UCSD-AML1 (cell line): ENCODE measurements around the gene NCLN.
"Not testable (repeated sequence)": the region's sequence is repeated elsewhere in the genome, so short reads cannot be mapped to it uniquely, and the experiment has no call there.

Experiments used
- DNase-seq: peaks from one replicate; lab custom pipeline; 2025; ENCODE audit not compliant: unreplicated experiment; lab: John Stamatoyannopoulos, UW

The NCLN gene

DNA sequence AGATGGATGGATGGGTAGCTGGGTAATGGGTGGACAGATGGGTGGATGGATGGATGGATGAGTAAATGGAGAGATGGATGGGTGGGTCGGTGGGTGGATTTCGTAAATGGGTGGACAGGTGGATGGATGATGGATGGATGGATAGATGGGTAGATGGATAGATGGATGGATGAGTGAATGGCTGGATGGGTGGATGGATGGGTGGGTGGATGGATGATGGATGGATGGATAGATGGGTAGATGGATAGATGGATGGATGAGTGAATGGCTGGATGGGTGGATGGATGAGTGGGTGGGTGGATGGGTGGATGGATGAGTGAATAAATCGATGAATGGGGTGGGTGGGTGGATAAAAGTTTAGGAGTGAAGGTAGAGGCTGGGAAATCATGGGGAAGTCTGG is 31.3 kb upstream of the NCLN start:
- not testable (repeated sequence) for DNase-seq

DNA sequence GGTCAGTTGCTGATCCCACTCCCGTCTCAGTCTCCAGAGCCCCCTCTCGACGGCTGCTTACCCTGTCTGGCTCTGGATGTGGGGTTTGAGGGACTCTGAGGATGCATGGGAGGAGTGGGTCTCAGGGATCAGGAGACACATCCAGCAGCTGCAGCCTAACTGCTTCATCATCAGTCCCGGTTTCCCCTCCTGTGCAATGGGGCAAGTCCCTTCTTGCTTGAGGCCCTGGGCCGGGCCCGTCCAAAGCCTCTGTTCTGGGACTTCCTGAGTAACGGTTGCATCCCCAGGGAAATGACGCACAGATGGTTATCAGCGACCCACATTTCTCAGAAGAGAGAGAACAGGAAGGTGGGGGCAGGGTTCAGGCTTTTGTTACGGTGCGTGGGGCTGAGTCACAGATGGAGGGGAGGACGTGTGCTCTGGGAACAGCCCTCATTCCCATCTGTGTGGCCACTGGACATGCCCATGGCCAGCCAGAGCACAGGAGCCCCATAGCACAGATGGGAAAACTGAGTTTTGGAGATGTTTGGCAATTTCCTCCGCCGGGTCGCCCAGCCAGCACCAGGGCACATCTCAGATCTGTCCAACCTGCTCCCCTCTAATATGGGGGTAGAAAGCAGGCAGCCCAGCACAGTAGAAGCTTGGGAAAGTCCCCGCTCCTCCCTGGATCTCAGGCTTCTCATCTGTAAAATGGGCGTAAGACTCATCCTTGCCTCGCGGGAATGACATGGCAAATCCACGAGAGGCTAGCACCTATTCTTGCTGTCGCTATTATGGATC is 30.6 kb upstream of the NCLN start:
- peak; percentile 96 for DNase-seq

DNA sequence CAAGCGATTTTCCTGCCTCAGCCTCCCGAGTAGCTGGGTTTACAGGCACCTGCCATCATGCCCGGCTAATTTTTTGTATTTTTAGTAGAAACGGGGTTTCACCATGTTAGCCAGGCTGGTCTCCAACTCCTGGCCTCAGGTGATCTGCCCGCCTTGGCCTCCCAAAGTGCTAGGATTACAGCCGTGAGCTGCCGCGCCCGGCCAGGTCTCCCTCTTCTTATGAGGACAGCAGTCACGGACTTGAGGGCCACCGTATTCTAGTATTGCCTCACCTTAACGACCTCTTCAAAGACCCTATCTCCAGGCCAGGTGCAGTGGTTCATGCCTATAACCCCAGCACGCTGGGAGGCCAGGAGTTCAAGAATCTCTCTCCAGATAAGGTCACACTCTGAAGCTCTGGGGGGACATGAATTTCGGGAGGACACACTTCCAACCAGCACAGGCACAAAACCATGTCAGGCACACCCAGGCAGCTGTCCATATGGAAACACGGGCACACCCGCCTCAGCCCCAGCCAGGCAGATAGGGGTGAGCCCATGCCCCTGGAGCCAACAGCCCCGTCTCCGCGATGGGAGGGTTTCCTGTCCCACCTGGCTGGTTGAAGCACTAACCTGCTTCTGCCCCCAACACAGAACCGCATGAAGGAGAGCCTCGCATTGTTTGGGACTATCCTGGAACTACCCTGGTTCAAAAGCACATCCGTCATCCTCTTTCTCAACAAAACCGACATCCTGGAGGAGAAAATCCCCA is 28.5 kb upstream of the NCLN start:
- DNase-seq = no peak

DNA sequence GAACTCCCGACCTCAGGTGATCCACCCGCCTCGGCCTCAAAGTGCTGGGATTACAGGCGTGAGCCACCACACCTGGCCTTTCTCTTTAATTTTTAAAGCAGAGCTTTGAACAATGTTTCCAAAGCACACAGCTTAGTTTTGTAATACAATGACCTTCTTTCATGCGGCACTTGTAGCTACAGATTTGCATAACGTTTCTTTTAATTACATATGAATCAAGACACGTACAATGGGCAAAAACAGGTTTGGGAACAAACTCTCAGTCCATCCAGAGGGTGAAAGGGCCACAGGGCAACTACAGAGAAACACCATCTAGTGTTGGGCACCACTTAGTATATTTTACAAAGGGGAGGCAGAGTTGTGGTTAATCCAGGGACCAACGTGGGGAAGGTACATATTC is 26.2 kb upstream of the NCLN start:
- DNase-seq = no peak

DNA sequence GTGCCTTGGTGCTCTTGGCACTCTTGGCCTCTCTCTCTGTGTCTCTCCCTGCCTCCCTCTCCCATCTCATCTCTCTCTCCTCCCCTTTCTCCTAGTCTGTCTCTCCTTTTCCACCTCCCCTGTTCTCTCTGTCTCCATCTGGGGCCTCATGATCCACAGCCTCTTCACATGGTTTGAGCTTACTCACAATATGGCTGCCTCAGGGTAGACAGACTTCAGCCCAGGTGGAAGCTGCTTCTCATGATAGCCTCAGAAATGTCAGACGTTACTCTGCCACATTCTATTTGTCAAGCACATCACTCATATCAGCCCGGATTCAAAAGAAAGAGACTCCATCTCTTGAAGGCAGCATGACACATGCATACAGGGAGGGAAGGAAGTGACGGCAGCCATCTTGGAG is 25.5 kb upstream of the NCLN start:
- DNase-seq = no peak

DNA sequence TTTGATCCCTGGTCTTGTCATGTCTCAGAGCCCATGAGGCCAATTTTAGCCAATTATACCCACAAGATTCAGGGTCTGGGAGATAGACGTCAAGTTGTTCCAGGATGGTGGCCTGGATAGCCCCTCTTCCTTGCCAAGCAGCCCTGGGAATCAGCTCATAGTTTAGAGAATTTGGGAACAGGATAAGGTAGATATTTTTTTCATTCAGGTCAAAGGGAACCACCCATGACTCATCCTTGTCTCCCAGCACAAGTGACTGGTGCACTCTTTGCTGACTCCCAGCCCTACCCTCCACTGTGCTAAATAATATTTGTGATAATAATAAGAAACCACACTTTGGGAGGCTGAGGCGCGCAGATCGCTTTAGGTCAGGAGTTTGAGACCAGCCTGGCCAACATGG is 24.3 kb upstream of the NCLN start:
- no peak for DNase-seq

DNA sequence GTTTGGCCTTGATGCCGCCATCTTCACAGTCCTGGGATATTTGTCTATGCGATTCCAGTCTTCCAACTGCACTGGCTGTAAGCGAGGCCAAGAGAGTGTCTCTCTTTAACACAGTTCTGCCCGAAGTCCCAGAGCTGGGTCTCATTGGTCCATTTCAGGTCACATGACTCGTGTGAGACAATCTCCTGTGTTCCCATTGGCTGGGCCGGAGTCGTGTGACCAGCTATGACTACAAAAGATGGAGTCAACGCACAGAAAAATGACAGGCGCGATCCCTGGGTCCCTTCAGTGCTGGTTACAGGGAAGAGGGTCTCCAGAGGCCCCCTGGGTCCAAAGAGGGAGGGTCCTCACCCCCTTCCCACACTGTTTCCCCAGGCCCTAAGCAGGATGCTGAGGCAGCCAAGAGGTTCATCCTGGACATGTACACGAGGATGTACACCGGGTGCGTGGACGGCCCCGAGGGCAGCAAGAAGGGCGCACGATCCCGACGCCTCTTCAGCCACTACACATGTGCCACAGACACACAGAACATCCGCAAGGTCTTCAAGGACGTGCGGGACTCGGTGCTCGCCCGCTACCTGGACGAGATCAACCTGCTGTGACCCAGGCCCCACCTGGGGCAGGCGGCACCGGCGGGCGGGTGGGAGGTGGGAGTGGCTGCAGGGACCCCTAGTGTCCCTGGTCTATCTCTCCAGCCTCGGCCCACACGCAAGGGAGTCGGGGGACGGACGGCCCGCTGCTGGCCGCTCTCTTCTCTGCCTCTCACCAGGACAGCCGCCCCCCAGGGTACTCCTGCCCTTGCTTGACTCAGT is 23.1 kb upstream of the NCLN start:
- DNase-seq = no peak

DNA sequence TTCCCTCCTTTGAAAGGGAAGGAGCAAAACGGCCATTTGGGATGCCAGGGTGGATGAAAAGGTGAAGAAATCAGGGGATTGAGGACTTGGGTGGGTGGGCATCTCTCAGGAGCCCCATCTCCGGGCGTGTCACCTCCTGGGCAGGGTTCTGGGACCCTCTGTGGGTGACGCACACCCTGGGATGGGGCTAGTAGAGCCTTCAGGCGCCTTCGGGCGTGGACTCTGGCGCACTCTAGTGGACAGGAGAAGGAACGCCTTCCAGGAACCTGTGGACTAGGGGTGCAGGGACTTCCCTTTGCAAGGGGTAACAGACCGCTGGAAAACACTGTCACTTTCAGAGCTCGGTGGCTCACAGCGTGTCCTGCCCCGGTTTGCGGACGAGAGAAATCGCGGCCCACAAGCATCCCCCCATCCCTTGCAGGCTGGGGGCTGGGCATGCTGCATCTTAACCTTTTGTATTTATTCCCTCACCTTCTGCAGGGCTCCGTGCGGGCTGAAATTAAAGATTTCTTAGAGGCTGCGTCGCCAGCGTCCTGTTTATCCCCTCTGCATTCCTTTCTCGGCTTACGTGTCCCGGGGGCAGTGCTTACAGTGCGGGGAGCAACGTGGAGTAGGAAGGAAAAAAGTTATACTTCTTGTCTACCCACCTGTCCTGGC is 22.4 kb upstream of the NCLN start:
- peak; percentile 51 for DNase-seq

DNA sequence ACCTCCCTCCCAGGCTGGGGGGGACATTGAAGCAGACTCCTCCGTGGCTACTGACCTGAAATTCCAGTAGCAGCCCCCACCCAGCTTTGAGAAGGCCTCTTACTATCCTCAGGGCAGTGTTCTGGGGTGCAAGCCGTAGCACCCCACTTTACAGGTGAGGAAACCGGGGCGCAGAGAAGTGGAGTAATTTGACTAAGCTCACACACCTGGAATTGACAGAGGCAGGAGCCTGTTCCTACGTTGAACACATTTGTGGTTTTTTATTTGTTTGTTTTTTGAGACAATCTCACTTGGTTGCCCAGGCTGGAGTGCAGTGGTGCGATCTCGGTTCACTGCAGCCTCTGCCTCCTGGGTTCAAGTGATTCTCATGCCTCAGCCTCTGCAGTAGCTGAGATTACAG is 21.8 kb upstream of the NCLN start:
- no peak for DNase-seq

DNA sequence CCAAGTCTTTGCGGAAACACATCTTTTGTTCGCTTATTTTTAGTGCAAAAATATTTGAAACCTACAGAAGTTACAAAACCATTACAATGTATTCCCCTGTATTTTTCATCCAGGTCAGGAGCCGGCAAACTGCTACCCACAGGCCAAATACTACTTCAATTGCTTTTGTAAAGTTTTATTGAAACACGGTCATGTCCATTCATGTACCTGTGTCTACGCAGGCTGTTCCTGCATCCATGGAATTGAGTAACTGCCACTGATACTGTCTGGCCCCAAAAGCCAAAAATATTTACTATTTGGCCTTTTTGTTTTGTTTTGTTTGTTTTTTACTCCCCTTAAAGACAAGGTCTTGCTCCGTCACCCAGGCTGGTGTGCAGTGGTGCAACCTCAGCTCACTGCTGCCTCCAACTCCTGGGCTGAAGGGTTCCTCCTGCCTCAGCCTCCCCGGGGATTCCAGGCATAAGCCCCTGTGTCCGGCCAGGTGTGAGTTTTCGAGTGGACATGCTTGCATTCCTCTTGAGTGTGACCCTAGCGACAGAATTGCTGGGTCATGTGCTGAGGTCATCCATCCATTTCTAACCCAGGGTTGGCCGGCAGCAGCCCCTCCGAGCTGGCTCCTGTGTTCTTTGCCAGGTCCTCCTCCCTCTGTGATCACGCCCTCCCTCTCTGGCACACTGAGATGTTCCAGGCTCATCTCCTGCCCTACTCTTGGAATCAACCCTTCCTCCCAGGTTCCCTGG is 18.0 kb upstream of the NCLN start:
- no peak for DNase-seq

DNA sequence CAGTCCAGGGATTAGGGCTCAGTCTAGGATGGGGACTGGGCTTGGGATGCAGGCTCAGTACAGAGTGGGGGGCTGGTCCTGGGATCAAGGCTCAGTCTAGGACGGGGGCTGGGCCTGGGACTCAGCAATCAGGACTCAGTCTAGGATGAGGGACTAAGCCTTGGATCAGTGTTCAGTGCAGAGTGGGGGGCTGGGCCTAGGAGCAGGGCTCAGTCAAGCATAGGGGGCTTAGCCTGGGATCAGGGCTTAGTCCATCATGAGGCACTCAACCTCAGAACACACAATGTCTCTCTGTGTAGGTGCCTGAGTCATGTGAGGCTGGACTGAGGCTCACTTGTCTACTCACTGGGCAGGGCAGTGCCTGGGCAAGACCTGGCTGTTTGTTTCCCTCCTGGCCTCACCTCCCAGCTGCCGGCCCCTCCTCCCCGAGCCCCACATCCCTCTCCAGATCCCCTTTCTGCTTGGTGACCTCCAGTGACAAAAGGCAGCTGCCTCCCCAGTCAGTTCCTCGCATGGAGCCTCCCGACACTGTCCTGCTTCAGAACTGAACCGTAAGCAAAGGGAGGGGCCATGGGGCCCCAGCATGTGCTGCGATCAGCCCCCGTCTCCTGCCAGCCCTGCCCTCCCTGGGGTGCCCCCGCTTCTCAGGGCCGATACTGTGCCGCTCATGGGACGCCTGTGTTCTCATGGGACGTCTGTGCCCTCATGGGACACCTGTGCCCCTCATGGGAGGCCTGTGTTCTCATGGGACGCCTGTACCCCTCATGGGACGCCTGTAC is 13.6 kb upstream of the NCLN start:
- DNase-seq = no peak

DNA sequence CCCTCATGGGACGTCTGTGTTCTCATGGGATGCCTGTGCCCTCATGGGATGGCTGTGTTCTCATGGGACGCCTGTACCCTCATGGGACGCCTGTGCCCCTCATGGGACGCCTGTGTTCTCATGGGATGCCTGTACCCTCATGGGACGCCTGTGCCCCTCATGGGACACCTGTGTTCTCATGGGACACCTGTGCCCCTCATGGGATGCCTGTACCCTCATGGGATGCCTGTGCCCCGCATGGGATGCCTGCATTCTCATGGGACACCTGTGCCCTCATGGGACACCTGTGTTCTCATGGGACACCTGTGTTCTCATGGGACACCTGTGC is 13.1 kb upstream of the NCLN start:
- DNase-seq = not testable (repeated sequence)

DNA sequence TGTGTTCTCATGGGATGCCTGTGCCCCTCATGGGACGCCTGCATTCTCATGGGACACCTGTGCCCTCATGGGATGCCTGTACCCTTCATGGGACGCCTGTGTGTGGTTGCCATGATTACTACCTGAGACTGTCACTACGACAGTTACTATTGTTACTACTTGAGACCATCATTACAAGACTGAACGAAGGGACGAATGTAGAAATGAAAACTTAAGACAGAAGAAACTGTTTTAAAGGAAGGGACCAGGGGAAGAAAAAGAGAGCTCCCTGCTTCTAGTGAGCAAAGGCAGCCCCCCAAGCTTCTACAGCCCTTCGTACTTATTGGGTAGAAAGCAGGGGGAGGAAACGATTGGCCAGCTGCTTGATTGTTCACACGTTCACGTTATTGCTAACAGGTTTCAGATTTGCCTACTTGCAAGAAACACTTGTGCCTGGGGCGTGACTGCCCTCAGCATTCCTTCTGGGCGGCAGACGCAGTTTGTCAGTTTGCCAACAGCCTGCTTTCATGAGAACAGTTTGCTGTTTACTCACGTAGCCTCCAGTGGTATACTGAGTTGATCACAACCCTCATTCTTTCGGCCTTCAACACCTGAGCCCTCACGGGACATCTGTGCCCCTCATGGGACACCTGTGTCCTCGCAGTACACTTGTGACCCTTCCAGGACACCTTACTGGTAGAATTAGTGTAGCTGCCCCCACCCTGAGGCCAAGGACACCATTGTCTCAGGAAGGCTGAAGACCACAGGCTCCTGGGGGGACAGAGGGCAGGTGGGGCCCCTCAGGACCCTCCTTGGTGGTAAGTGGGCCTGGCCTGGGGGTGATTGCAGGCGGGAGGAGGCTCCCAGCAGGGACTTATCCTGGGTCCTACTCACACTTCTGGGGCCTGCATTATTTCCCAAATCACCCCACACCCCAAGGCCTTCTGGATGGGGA is 9.7 kb upstream of the NCLN start:
- no peak for DNase-seq

DNA sequence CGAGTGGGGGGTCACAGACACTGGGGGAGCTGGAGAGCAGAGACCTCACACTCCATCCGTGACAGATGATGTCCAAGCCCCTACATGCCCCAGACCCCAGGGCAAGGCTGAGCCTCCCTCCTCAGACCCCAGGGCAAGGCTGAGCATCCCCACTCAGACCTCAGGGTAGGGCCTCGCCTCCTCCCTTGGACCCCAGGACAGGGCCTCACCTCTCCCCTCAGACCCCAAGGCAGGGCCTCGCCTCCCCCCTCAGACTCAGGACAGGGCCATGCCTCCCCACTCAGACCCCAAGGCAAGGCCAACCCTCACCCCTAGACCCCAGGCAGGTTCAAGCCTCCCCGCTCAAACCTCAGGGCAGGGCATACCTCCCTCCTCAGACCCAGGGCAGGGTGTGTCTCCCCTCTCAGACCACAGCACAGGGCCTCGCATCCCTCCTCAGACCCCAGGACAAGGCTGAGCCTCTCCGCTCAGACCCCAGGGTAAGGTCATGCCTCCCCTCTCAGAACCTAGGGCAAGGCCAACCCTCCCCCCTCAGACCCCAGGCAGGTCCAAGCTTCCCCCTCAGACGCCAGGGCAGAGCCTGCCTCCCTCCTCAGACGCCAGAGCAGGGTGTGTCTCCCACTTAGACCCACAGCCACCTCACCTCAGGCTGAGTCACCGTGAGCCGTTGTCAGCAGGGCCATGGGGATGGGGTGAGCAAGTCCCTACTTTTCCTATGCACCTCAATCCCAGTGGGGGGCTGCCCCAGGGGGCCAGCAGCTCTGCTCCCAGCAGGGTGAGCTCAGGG is 8.8 kb upstream of the NCLN start:
- DNase-seq = no peak

DNA sequence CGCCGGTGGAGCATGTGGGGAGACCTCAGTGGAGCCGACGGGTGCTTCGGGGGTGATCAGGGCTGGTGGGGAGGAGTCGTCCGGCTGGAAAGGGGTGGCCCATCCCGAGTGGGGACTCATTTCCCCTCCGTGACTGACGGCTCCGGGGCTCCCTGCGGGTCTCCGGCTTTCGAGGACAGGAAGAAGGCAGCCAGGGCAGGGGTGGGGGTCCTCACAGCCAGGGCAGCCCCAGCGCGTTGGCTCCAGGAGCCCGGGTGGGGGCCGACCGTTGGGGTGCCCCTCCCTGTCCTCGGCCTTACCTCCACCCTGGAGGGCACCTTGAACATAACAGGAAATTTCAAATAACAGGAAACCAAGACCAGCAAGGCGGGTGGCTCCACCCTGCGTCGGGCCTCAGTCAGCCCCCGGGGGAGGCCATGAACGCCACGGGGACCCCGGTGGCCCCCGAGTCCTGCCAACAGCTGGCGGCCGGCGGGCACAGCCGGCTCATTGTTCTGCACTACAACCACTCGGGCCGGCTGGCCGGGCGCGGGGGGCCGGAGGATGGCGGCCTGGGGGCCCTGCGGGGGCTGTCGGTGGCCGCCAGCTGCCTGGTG is 7.3 kb upstream of the NCLN start, which contains the start of gene S1PR4:
S1PR4 (plus strand) TSS at position 393 of the 596 bp plus-strand sequence; CDS start at position 417, 24 bp downstream.
- peak; percentile 62 for DNase-seq

DNA sequence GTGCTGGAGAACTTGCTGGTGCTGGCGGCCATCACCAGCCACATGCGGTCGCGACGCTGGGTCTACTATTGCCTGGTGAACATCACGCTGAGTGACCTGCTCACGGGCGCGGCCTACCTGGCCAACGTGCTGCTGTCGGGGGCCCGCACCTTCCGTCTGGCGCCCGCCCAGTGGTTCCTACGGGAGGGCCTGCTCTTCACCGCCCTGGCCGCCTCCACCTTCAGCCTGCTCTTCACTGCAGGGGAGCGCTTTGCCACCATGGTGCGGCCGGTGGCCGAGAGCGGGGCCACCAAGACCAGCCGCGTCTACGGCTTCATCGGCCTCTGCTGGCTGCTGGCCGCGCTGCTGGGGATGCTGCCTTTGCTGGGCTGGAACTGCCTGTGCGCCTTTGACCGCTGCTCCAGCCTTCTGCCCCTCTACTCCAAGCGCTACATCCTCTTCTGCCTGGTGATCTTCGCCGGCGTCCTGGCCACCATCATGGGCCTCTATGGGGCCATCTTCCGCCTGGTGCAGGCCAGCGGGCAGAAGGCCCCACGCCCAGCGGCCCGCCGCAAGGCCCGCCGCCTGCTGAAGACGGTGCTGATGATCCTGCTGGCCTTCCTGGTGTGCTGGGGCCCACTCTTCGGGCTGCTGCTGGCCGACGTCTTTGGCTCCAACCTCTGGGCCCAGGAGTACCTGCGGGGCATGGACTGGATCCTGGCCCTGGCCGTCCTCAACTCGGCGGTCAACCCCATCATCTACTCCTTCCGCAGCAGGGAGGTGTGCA is 6.6 kb upstream of the NCLN start:
- peak; percentile 49 for DNase-seq
